ENCODE data around the gene PLAC9. TPM values are rescaled to one million over a fixed set of nuclear protein-coding genes. Genes with fewer than 3 reads are reported as not detected.

PLAC9 gene
- total and polyA plus RNA-seq, 2 donors (not counting 1 experiment from before 2014, with no cell fraction given) = 16.7 to 40.4 TPM

Other genes starting within 250 kb of the PLAC9 start
- not detected in 2 replicates for gene SFTPD, start 183.6 kb upstream of the PLAC9 start, total RNA-seq
- gene SFTPD, start 183.6 kb upstream of the PLAC9 start, polyA plus RNA-seq = not detected in 2 replicates
- gene TMEM254, start 54.1 kb upstream of the PLAC9 start, total RNA-seq = 5.4 and 10.4 TPM in 2 replicates
- gene TMEM254, start 54.1 kb upstream of the PLAC9 start, polyA plus RNA-seq = 24.5 and 30.9 TPM in 2 replicates
- gene ANXA11, start 72.8 kb downstream of the PLAC9 start, total RNA-seq = 83.7 and 124 TPM in 2 replicates
- gene ANXA11, start 72.8 kb downstream of the PLAC9 start, polyA plus RNA-seq = 206 and 308 TPM in 2 replicates
- not detected in 2 replicates for gene MAT1A, start 156.9 kb downstream of the PLAC9 start, total RNA-seq
- not detected in 2 replicates for gene MAT1A, start 156.9 kb downstream of the PLAC9 start, polyA plus RNA-seq
- not detected in 2 replicates for gene DYDC1, start 224.0 kb downstream of the PLAC9 start, total RNA-seq
- not detected in 2 replicates for gene DYDC1, start 224.0 kb downstream of the PLAC9 start, polyA plus RNA-seq
- gene DYDC2, start 224.1 kb downstream of the PLAC9 start, total RNA-seq = not detected in 2 replicates
- gene DYDC2, start 224.1 kb downstream of the PLAC9 start, polyA plus RNA-seq = not detected in 2 replicates